ENCODE measurements around the gene MICU2. TPM values are rescaled to one million over a fixed set of nuclear protein-coding genes. Genes with fewer than 3 reads are reported as not detected.

Gene MICU2
- total RNA-seq, 1 experiment from 2014 or later, result 69.9 TPM

DNA sequence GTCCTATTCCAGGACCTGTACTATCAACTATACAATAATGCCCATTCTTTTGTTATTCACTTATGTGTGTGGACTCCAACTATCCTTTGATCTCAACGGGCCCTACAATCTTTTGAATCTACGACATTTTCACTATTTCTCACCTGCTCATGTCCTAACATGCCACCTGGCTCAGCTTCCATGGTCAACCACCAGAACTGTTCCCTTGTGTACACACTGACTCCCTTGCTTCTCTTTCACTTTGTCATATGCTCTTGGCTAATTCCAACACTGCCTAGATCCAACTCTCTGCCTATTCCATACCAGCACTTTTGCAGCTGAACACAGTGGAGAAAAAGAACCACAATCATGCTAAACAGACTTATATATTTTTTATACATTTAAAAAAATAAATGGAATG lies 53.1 kb downstream of the MICU2 start:
- intact Hi-C loops (cut with micrococcal nuclease), result no loop called here
- Histone ChIP-seq H4K20me1 (ENCODE audit: low read length) (no peaks in the 10 kb centered on the region), H3K9me2 (replicated peaks; ENCODE audit: low read length) (no peaks in the 10 kb centered on the region), H3K79me2 (ENCODE audit: low read length) (no peaks in the 10 kb centered on the region), H3K9me3 (ENCODE audit: low read length) (no peaks in the 10 kb centered on the region), H3K27me3 (ENCODE audit: low read length) (no peaks in the 10 kb centered on the region), H3F3A (ENCODE audit: low read length, unreplicated experiment) (no peaks in the 10 kb centered on the region), H3K4me3 (ENCODE audit: low read length) (no peak overlapping the region), H3K4me1 (ENCODE audit: insufficient read depth, low read length) (no peaks in the 10 kb centered on the region), H3K36me3 (ENCODE audit: low read depth, low read length) (no peaks in the 10 kb centered on the region), H3K9ac (ENCODE audit: low read length) (no peak overlapping the region), H2AFZ (ENCODE audit: low read length) (no peak overlapping the region), H3K4me2 (ENCODE audit: low read length) (no peak overlapping the region), H3K27ac (ENCODE audit: low read length) (no peak overlapping the region)
- ChIA-PET POLR2A (ENCODE audit: unreplicated experiment) (no interaction called here), CTCF (no interaction called here)
- no peak for TF ChIP-seq EZH2phosphoT487 (IDR thresholded peaks at IDR 0.05; ENCODE audit: borderline replicate concordance, low read length)
- TF ChIP-seq EZH2 (IDR thresholded peaks at IDR 0.05; ENCODE audit: low read length, unreplicated experiment), result no peak
- TF ChIP-seq, protein P1, sequence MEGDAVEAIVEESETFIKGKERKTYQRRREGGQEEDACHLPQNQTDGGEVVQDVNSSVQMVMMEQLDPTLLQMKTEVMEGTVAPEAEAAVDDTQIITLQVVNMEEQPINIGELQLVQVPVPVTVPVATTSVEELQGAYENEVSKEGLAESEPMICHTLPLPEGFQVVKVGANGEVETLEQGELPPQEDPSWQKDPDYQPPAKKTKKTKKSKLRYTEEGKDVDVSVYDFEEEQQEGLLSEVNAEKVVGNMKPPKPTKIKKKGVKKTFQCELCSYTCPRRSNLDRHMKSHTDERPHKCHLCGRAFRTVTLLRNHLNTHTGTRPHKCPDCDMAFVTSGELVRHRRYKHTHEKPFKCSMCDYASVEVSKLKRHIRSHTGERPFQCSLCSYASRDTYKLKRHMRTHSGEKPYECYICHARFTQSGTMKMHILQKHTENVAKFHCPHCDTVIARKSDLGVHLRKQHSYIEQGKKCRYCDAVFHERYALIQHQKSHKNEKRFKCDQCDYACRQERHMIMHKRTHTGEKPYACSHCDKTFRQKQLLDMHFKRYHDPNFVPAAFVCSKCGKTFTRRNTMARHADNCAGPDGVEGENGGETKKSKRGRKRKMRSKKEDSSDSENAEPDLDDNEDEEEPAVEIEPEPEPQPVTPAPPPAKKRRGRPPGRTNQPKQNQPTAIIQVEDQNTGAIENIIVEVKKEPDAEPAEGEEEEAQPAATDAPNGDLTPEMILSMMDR (conservative IDR thresholded peaks at IDR 0.05; ENCODE audit: low read depth, low read length), result no peak
- ATAC-seq (no peak), DNase-seq (no peak)
- no TSS peak for BruUV-seq (replicated peaks)

DNA sequence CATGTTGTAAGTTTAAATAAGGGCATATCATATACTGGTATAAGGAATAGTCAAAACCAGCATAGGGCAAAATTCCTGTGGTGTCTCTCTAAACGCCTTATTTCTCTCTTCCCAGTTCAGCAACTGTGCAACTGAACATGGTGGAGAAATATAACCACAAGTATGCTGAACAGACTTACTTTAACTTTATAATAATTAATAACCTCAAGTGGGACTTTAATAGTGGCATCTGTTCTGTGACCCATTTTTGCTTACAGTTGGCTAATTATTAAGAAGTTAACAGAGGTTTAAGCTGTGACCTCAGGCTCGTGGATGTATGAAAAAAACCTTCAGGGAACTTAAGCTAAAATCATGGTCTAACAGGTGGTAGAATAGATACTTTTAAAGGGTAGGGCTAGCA lies 54.3 kb downstream of the MICU2 start:
- BruUV-seq (replicated peaks), result no TSS peak
- ATAC-seq, result no peak
- CTCF ChIA-PET, result interaction anchor here (0.6 kb wide), 1 partner anchor 221 kb away, joined by 4 read pairs; no protein-coding TSS in a partner anchor

DNA sequence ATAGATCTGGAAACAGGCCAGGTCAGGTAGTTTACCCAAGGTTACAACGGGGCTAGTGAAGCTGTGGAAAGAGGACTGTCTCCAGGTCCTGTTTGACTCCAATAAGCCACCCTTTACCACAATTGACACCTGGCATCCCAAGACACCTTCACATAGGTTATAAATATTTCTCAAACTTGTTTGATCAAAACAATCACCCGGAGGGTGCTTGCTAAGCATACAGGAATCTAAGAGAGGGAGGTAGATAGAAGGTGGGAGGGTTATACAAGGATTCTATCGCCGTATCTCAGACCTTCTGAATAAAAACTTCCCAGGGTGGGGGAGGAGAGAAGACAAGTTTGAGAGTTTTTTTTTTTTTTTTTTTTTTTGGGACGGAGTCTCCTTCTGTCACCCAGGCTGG lies 55.4 kb downstream of the MICU2 start:
- no peaks in the 10 kb centered on the region for H3K9me2 ChIP-seq (replicated peaks; ENCODE audit: low read length)
- H3K36me3 ChIP-seq (ENCODE audit: low read depth, low read length), result no peaks in the 10 kb centered on the region
- H2AFZ ChIP-seq (ENCODE audit: low read length), result no peak overlapping the region
- ChIA-PET POLR2A (ENCODE audit: unreplicated experiment) (interaction anchor here (0.7 kb wide), 1 partner anchor 1911 kb away, joined by 5 read pairs; no protein-coding TSS in a partner anchor), CTCF (no interaction called here)
- DNase-seq, result no peak
- no peaks in the 10 kb centered on the region for H4K20me1 ChIP-seq (ENCODE audit: low read length)
- no peak overlapping the region for H3K9ac ChIP-seq (ENCODE audit: low read length)
- BruUV-seq (replicated peaks), result no TSS peak
- H3K27me3 ChIP-seq (ENCODE audit: low read length), result no peaks in the 10 kb centered on the region
- no peaks in the 10 kb centered on the region for H3K4me1 ChIP-seq (ENCODE audit: insufficient read depth, low read length)
- peaks cover 4% of the 10 kb centered on the region; the same call in 1 of the 2 replicates for H3K79me2 ChIP-seq (ENCODE audit: low read length)
- H3K9me3 ChIP-seq (ENCODE audit: low read length), result no peaks in the 10 kb centered on the region
- H3K27ac ChIP-seq (ENCODE audit: low read length), result no peak overlapping the region
- ATAC-seq, result no peak
- no peaks in the 10 kb centered on the region for H3F3A ChIP-seq (ENCODE audit: low read length, unreplicated experiment)
- no peak overlapping the region for H3K4me3 ChIP-seq (ENCODE audit: low read length)
- TF ChIP-seq, protein P1 (conservative IDR thresholded peaks at IDR 0.05; ENCODE audit: low read depth, low read length), result no peak
- TF ChIP-seq EZH2phosphoT487 (IDR thresholded peaks at IDR 0.05; ENCODE audit: borderline replicate concordance, low read length), result no peak
- intact Hi-C loops (cut with micrococcal nuclease), result no loop called here
- no peak overlapping the region for H3K4me2 ChIP-seq (ENCODE audit: low read length)

More for the DNA sequence above, 54.3 kb downstream of the MICU2 start:
- no peaks in the 10 kb centered on the region for H3K4me1 ChIP-seq (ENCODE audit: insufficient read depth, low read length)
- H3K27ac ChIP-seq (ENCODE audit: low read length), result no peak overlapping the region
- H3K9me3 ChIP-seq (ENCODE audit: low read length), result no peaks in the 10 kb centered on the region
- no peaks in the 10 kb centered on the region for H3K36me3 ChIP-seq (ENCODE audit: low read depth, low read length)
- POLR2A ChIA-PET (ENCODE audit: unreplicated experiment), result no interaction called here
- no peak overlapping the region for H3K4me2 ChIP-seq (ENCODE audit: low read length)
- no peak overlapping the region for H3K9ac ChIP-seq (ENCODE audit: low read length)
- H3K4me3 ChIP-seq (ENCODE audit: low read length), result no peak overlapping the region
- H2AFZ ChIP-seq (ENCODE audit: low read length), result no peak overlapping the region
- H3K27me3 ChIP-seq (ENCODE audit: low read length), result no peaks in the 10 kb centered on the region
- DNase-seq, result no peak
- H3K79me2 ChIP-seq (ENCODE audit: low read length), result peaks cover 2% of the 10 kb centered on the region; the same call in 1 of the 2 replicates
- no peaks in the 10 kb centered on the region for H3F3A ChIP-seq (ENCODE audit: low read length, unreplicated experiment)
- intact Hi-C loops (cut with micrococcal nuclease), result no loop called here
- TF ChIP-seq EZH2phosphoT487 (IDR thresholded peaks at IDR 0.05; ENCODE audit: borderline replicate concordance, low read length) (no peak), EZH2 (IDR thresholded peaks at IDR 0.05; ENCODE audit: low read length, unreplicated experiment) (no peak)
- TF ChIP-seq, protein P1 (conservative IDR thresholded peaks at IDR 0.05; ENCODE audit: low read depth, low read length), result no peak
- no peaks in the 10 kb centered on the region for H4K20me1 ChIP-seq (ENCODE audit: low read length)
- H3K9me2 ChIP-seq (replicated peaks; ENCODE audit: low read length), result no peaks in the 10 kb centered on the region
